EL (cell line): ENCODE measurements around the gene PNPLA2.

ENCODE experiments used
- DNase-seq: peaks from one replicate; pipeline ENCODE4 v3.0.0-alpha.2; 2016

The PNPLA2 gene

GRCh38 chr11:862696-863022 lies 43.9 kb downstream of the PNPLA2 start:
- no peak for DNase-seq

- no peak for DNase-seq
These were observed 44.6 kb downstream of the PNPLA2 start for GRCh38 chr11:863023-863909.

- no peak for DNase-seq
These were observed 45.5 kb downstream of the PNPLA2 start for GRCh38 chr11:863910-864827.

GRCh38 chr11:864898-865297 lies 46.2 kb downstream of the PNPLA2 start:
- no peak for DNase-seq

GRCh38 chr11:865462-866430 lies 47.0 kb downstream of the PNPLA2 start:
- no peak for DNase-seq

GRCh38 chr11:866481-866880 lies 47.8 kb downstream of the PNPLA2 start:
- DNase-seq, result no peak

- DNase-seq, result no peak
These were observed 49.2 kb downstream of the PNPLA2 start for GRCh38 chr11:867856-868358.

GRCh38 chr11:868394-868793 lies 49.7 kb downstream of the PNPLA2 start:
- DNase-seq, result no peak

- DNase-seq, result no peak
These were observed 50.1 kb downstream of the PNPLA2 start for GRCh38 chr11:868802-869201.

- DNase-seq, result no peak
These were observed 50.8 kb downstream of the PNPLA2 start for GRCh38 chr11:869399-870126.

GRCh38 chr11:870127-870413 lies 51.4 kb downstream of the PNPLA2 start:
- no peak for DNase-seq

GRCh38 chr11:870418-870817 lies 51.7 kb downstream of the PNPLA2 start:
- no peak for DNase-seq

GRCh38 chr11:871472-871871 lies 52.8 kb downstream of the PNPLA2 start:
- no peak for DNase-seq

- no peak for DNase-seq
These were observed 54.1 kb downstream of the PNPLA2 start for GRCh38 chr11:872799-873198.

GRCh38 chr11:873706-874105 lies 55.0 kb downstream of the PNPLA2 start:
- no peak for DNase-seq
